Lung (tissue), 12 donors: ENCODE results near the gene FMN1. TPM values are rescaled to one million over a fixed set of nuclear protein-coding genes. Genes with fewer than 3 reads are reported as not detected.

Experiments used
- ATAC-seq: fragments of 200-7000 bp; cut with Tn5 transposase; one replicate; pipeline ENCODE4 v1.9.1; 2020; ENCODE audit warnings: moderate number of reproducible peaks; ENCODE audit not compliant: insufficient read depth, low FRiP score
- DNase-seq, 3 donors: peaks; one replicate each; pipeline ENCODE4 v3.0.0-alpha.2; 2013 to 2017
- H3K27ac ChIP-seq, 2 donors: one replicate each; pipeline ENCODE4 v1.5.1; 2013; ENCODE audit warnings: mild to moderate bottlenecking in 2 of 2, moderate library complexity in 2 of 2, control low read depth in 1 of 2, inconsistent platforms in 1 of 2, low read depth in 1 of 2, low read length in 1 of 2
- H3K27me3 ChIP-seq, 3 donors: one replicate each; pipeline ENCODE4 v1.5.1; 2013; ENCODE audit warnings: low read length in 2 of 3; ENCODE audit not compliant: control insufficient read depth in 3 of 3, insufficient read depth in 3 of 3
- H3K36me3 ChIP-seq, 4 donors: one replicate each; pipeline ENCODE4 v1.5.1; 2013; ENCODE audit warnings: low read length in 4 of 4, mild to moderate bottlenecking in 1 of 4, moderate library complexity in 1 of 4; ENCODE audit not compliant: control insufficient read depth in 4 of 4, insufficient read depth in 4 of 4
- H3K4me1 ChIP-seq, 5 donors: one replicate each; pipeline ENCODE4 v1.5.1; 2013; ENCODE audit warnings: low read length in 5 of 5, mild to moderate bottlenecking in 2 of 5, moderate library complexity in 1 of 5; ENCODE audit not compliant: control insufficient read depth in 5 of 5, insufficient read depth in 5 of 5
- H3K4me3 ChIP-seq: one replicate; pipeline ENCODE4 v1.5.1; 2013; ENCODE audit warnings: mild to moderate bottlenecking, control low read depth, moderate library complexity
- H3K9ac ChIP-seq, 2 donors: one replicate each; pipeline ENCODE4 v1.5.1; 2013; ENCODE audit warnings: low read length in 2 of 2, control low read depth in 1 of 2; ENCODE audit not compliant: insufficient read depth in 1 of 2
- H3K9me3 ChIP-seq, 4 donors: one replicate each; pipeline ENCODE4 v1.5.1; 2013; ENCODE audit warnings: low read length in 3 of 4, mild to moderate bottlenecking in 1 of 4, moderate library complexity in 1 of 4; ENCODE audit not compliant: control insufficient read depth in 4 of 4, insufficient read depth in 3 of 4
- CTCF ChIP-seq: IDR thresholded peaks from 2 replicates; pipeline ENCODE4 v1.5.1; 2012; ENCODE audit warnings: mild to moderate bottlenecking; ENCODE audit errors: control extremely low read depth, extremely low read depth
- WGBS, 2 donors: extraction: QIAGEN DNeasy Blood & Tissue Kit; methylation state at CpG; one replicate each; pipeline ENCODE4 v1.1.7; 2013; 5-methylcytosine and 5-hydroxymethylcytosine counted together
- polyA plus RNA-seq, 2 donors: library from polyadenylated mRNA; stranded (reverse); fragments of 200-250 nt; gene quantifications; one replicate each; pipeline ENCODE4 v1.2.1, GENCODE V29; 2013
- total RNA-seq, 2 donors: library from RNA; depleted of rRNA in 1 of 2; stranded (reverse); fragments of >200 nt in 1 of 2; gene quantifications; one replicate each; pipeline ENCODE4 v1.2.1, GENCODE V29; 2014 to 2021
- donor health status: control.
- donor health status: control.
- donor health status: Bipolar disorder and iron deficiency.
- donor health status: healthy.
- donor health status: DM: yes; HTN: yes; CAD: no.

Gene FMN1
- total and polyA plus RNA-seq, 4 donors: 4.6 to 45.2 (median 15.7) TPM

- no peak overlapping the region for H3K27ac ChIP-seq
Measured at GRCh38 chr15:32943711-32944110, 250.8 kb downstream of the FMN1 start.

GRCh38 chr15:32942401-32942841, 252.1 kb downstream of the FMN1 start:
- DNase-seq (no peak), ATAC-seq (no peak)
- Histone ChIP-seq H3K4me1 (no peaks in the 10 kb centered on the region), H3K9me3 (no peaks in the 10 kb centered on the region), H3K9ac (no peak overlapping the region), H3K36me3 (no peaks in the 10 kb centered on the region), H3K4me3 (no peak overlapping the region), H3K27me3 (peaks cover 0 to 2% (median 0%) of the 10 kb centered on the region in 3 donors), H3K27ac (no peak overlapping the region)
- WGBS, 2 donors: 70 to 84% methylated on average over 2 of the region's 2 CpGs
- no peak for TF ChIP-seq CTCF

More at GRCh38 chr15:32943711-32944110, 250.8 kb downstream of the FMN1 start:
- H3K4me3 ChIP-seq: no peak overlapping the region
- ATAC-seq (no peak), DNase-seq (no peak)
- peaks cover 0 to 2% (median 0%) of the 10 kb centered on the region in 3 donors for H3K27me3 ChIP-seq
- H3K4me1 ChIP-seq: no peaks in the 10 kb centered on the region
- H3K36me3 ChIP-seq: no peaks in the 10 kb centered on the region
- no peak for TF ChIP-seq CTCF
- WGBS, 2 donors: 87 to 91% methylated on average over 3 of the region's 3 CpGs
- no peak overlapping the region for H3K9ac ChIP-seq
- no peaks in the 10 kb centered on the region for H3K9me3 ChIP-seq

GRCh38 chr15:32941823-32942222, 252.7 kb downstream of the FMN1 start:
- ATAC-seq (no peak), DNase-seq (no peak)
- Histone ChIP-seq H3K9me3 (no peaks in the 10 kb centered on the region), H3K27ac (no peak overlapping the region), H3K9ac (no peak overlapping the region), H3K36me3 (no peaks in the 10 kb centered on the region), H3K27me3 (peaks cover 0 to 2% (median 0%) of the 10 kb centered on the region in 3 donors), H3K4me1 (no peaks in the 10 kb centered on the region), H3K4me3 (no peak overlapping the region)
- no peak for TF ChIP-seq CTCF
- 87 to 89% methylated on average over 6 of the region's 6 CpGs for whole genome bisulfite sequencing, 2 donors

GRCh38 chr15:32936976-32937375, 257.5 kb downstream of the FMN1 start:
- Histone ChIP-seq H3K4me3 (no peak overlapping the region), H3K27me3 (peaks cover 0 to 2% (median 0%) of the 10 kb centered on the region in 3 donors), H3K36me3 (no peaks in the 10 kb centered on the region), H3K27ac (no peak overlapping the region), H3K4me1 (no peaks in the 10 kb centered on the region), H3K9me3 (no peaks in the 10 kb centered on the region), H3K9ac (no peak overlapping the region)
- ATAC-seq: no peak
- TF ChIP-seq CTCF: no peak
- DNase-seq: no peak
- WGBS, 2 donors: 92 to 94% methylated on average over 4 of the region's 4 CpGs
